ENCODE measurements around the gene NSA2. TPM values are rescaled to one million over a fixed set of nuclear protein-coding genes. Genes with fewer than 3 reads are reported as not detected.
A peak's percentile ranks its signal among the peaks of the same experiment; 100 is the strongest.
"Not testable (repeated sequence)": the region's sequence is repeated elsewhere in the genome, so short reads cannot be mapped to it uniquely, and the experiment has no call there.

Gene NSA2
- total RNA-seq, result 82.9 and 97.2 TPM in 2 replicates

GRCh38 chr5:74766849-74767578, at the start of gene NSA2, which contains the start of gene GFM2:
Gene NSA2, plus strand, starts transcription at chr5:74767249. Its CDS starts 112 bp downstream, at chr5:74767361.
Gene GFM2, minus strand, starts transcription at chr5:74767117. Its CDS starts 3,375 bp downstream, at chr5:74763742.
- peak; percentile 84 for DNase-seq (ENCODE audit: low read depth, low spot score)

GRCh38 chr5:74717596-74717995, 49.5 kb upstream of the NSA2 start:
- DNase-seq (ENCODE audit: low read depth, low spot score), result no peak

- DNase-seq (ENCODE audit: low read depth, low spot score), result peak; percentile 7
Observed at GRCh38 chr5:74722271-74722670, 44.8 kb upstream of the NSA2 start.

- no peak for DNase-seq (ENCODE audit: low read depth, low spot score)
Observed at GRCh38 chr5:74725331-74725730, 41.7 kb upstream of the NSA2 start.

- no peak for DNase-seq (ENCODE audit: low read depth, low spot score)
Observed at GRCh38 chr5:74736759-74737158, 30.3 kb upstream of the NSA2 start.

- DNase-seq (ENCODE audit: low read depth, low spot score), result no peak
Observed at GRCh38 chr5:74738406-74738805, 28.6 kb upstream of the NSA2 start.

- not testable (repeated sequence) for DNase-seq (ENCODE audit: low read depth, low spot score)
Observed at GRCh38 chr5:74748742-74749141, 18.3 kb upstream of the NSA2 start.

GRCh38 chr5:74761241-74761640, 5.8 kb upstream of the NSA2 start:
- DNase-seq (ENCODE audit: low read depth, low spot score), result no peak

- DNase-seq (ENCODE audit: low read depth, low spot score), result peak; percentile 5
Observed at GRCh38 chr5:74762599-74762998, 4.5 kb upstream of the NSA2 start.

GRCh38 chr5:74763504-74763903, 3.5 kb upstream of the NSA2 start:
- no peak for DNase-seq (ENCODE audit: low read depth, low spot score)

GRCh38 chr5:74765201-74765600, 1.8 kb upstream of the NSA2 start:
- peak; percentile 8 for DNase-seq (ENCODE audit: low read depth, low spot score)

- DNase-seq (ENCODE audit: low read depth, low spot score), result no peak
Observed at GRCh38 chr5:74765929-74766328, 1.1 kb upstream of the NSA2 start.

GRCh38 chr5:74766418-74766848, 616 bp upstream of the NSA2 start:
- peak; percentile 22 for DNase-seq (ENCODE audit: low read depth, low spot score)

- DNase-seq (ENCODE audit: low read depth, low spot score), result peak; percentile 3
Observed at GRCh38 chr5:74767579-74767913, 497 bp downstream of the NSA2 start.

GRCh38 chr5:74772359-74772758, 5.3 kb downstream of the NSA2 start:
- no peak for DNase-seq (ENCODE audit: low read depth, low spot score)

- no peak for DNase-seq (ENCODE audit: low read depth, low spot score)
Observed at GRCh38 chr5:74778609-74779008, 11.6 kb downstream of the NSA2 start.

GRCh38 chr5:74786851-74787250, 19.8 kb downstream of the NSA2 start:
- no peak for DNase-seq (ENCODE audit: low read depth, low spot score)

- DNase-seq (ENCODE audit: low read depth, low spot score), result no peak
Observed at GRCh38 chr5:74787424-74787823, 20.4 kb downstream of the NSA2 start.

- DNase-seq (ENCODE audit: low read depth, low spot score), result not testable (repeated sequence)
Observed at GRCh38 chr5:74791669-74792068, 24.6 kb downstream of the NSA2 start.

- DNase-seq (ENCODE audit: low read depth, low spot score), result no peak
Observed at GRCh38 chr5:74798977-74799911, 32.2 kb downstream of the NSA2 start.

- no peak for DNase-seq (ENCODE audit: low read depth, low spot score)
Observed at GRCh38 chr5:74801197-74801596, 34.1 kb downstream of the NSA2 start.

GRCh38 chr5:74801941-74802340, 34.9 kb downstream of the NSA2 start:
- no peak for DNase-seq (ENCODE audit: low read depth, low spot score)
